DND-41 (cell line): ENCODE data around the gene DNAH10.

Experiments used
- ATAC-seq: fragments of 200-7000 bp; cut with Tn5 transposase; 3 replicates; pipeline ENCODE4 v1.9.1; 2021; ENCODE audit warnings: low read depth; ENCODE audit not compliant: insufficient read depth
- DNase-seq: peaks from one replicate; pipeline ENCODE4 v3.0.0-alpha.2; 2020
- H2AFZ ChIP-seq: 2 replicates; pipeline ENCODE4 v1.6.0; 2012; ENCODE audit warnings: low read depth, low read length
- H3K27ac ChIP-seq: 2 replicates; pipeline ENCODE4 v1.5.1; 2012; ENCODE audit warnings: low read length, inconsistent platforms
- H3K27me3 ChIP-seq: fragments of 200-600 bp; sonication (generic); 2 replicates; pipeline ENCODE4 v1.6.0; 2012; ENCODE audit warnings: low read length, mild to moderate bottlenecking, inconsistent platforms; ENCODE audit not compliant: insufficient read depth, poor library complexity
- H3K36me3 ChIP-seq: 2 replicates; pipeline ENCODE4 v1.5.1; 2012; ENCODE audit warnings: low read length, inconsistent platforms; ENCODE audit not compliant: insufficient read depth
- H3K4me1 ChIP-seq: 2 replicates; pipeline ENCODE4 v1.5.1; 2012; ENCODE audit warnings: mild to moderate bottlenecking, low read length; ENCODE audit not compliant: insufficient read depth
- H3K4me2 ChIP-seq: 2 replicates; pipeline ENCODE4 v1.6.0; 2012; ENCODE audit warnings: mild to moderate bottlenecking, moderate library complexity, low read length, inconsistent platforms; ENCODE audit not compliant: insufficient read depth
- H3K4me3 ChIP-seq, 2 experiments: fragments of 200-600 bp in 1 of 2; shearing (Covaris generic) in 1 of 2; 2 replicates each; pipeline ENCODE4 v1.5.1; 2012 to 2016; ENCODE audit warnings: inconsistent platforms in 2 of 2, low read length in 2 of 2, mild to moderate bottlenecking in 2 of 2, low read depth in 1 of 2, moderate library complexity in 1 of 2
- H3K79me2 ChIP-seq: 2 replicates; pipeline ENCODE4 v1.6.0; 2012; ENCODE audit warnings: low read length, inconsistent platforms; ENCODE audit not compliant: insufficient read depth
- H3K9ac ChIP-seq: 2 replicates; pipeline ENCODE4 v1.6.0; 2012; ENCODE audit warnings: low read depth, mild to moderate bottlenecking, inconsistent platforms, low read length, moderate library complexity
- H3K9me3 ChIP-seq: 2 replicates; pipeline ENCODE4 v1.5.1; 2012; ENCODE audit warnings: low read length, moderate library complexity, mild to moderate bottlenecking, inconsistent platforms; ENCODE audit not compliant: insufficient read depth, severe bottlenecking
- H4K20me1 ChIP-seq: 2 replicates; pipeline ENCODE4 v1.6.0; 2012; ENCODE audit warnings: low read length; ENCODE audit not compliant: insufficient read depth
- EZH2 ChIP-seq: IDR thresholded peaks from 3 replicates; pipeline ENCODE4 v1.6.1; 2012; ENCODE audit warnings: borderline replicate concordance, low read depth, mild to moderate bottlenecking, moderate library complexity, low read length, inconsistent platforms; ENCODE audit not compliant: severe bottlenecking
- TF ChIP-seq, protein P1 (sequence below): IDR thresholded peaks from 2 replicates; pipeline ENCODE4 v1.5.1; 2012; ENCODE audit warnings: borderline replicate concordance, low read length, moderate library complexity, mild to moderate bottlenecking; ENCODE audit not compliant: poor library complexity, severe bottlenecking; ENCODE audit errors: extremely low read depth

The DNAH10 gene

GRCh38 chr12:123914726-123915333, 152.7 kb downstream of the DNAH10 start:
- DNase-seq (no peak), ATAC-seq (no peak)
- no peaks in the 10 kb centered on the region for H3K79me2 ChIP-seq
- H3K9me3 ChIP-seq: no peaks in the 10 kb centered on the region
- no peak overlapping the region for H3K4me2 ChIP-seq
- H4K20me1 ChIP-seq: no peaks in the 10 kb centered on the region
- no peak overlapping the region for H3K27ac ChIP-seq
- H3K36me3 ChIP-seq: no peaks in the 10 kb centered on the region
- H3K4me3 ChIP-seq: no peak overlapping the region
- no peaks in the 10 kb centered on the region for H3K27me3 ChIP-seq
- no peak overlapping the region for H2AFZ ChIP-seq
- H3K9ac ChIP-seq: no peak overlapping the region
- TF ChIP-seq, protein P1, sequence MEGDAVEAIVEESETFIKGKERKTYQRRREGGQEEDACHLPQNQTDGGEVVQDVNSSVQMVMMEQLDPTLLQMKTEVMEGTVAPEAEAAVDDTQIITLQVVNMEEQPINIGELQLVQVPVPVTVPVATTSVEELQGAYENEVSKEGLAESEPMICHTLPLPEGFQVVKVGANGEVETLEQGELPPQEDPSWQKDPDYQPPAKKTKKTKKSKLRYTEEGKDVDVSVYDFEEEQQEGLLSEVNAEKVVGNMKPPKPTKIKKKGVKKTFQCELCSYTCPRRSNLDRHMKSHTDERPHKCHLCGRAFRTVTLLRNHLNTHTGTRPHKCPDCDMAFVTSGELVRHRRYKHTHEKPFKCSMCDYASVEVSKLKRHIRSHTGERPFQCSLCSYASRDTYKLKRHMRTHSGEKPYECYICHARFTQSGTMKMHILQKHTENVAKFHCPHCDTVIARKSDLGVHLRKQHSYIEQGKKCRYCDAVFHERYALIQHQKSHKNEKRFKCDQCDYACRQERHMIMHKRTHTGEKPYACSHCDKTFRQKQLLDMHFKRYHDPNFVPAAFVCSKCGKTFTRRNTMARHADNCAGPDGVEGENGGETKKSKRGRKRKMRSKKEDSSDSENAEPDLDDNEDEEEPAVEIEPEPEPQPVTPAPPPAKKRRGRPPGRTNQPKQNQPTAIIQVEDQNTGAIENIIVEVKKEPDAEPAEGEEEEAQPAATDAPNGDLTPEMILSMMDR: no peak
- TF ChIP-seq EZH2: no peak
- H3K4me1 ChIP-seq: no peaks in the 10 kb centered on the region

DNA sequence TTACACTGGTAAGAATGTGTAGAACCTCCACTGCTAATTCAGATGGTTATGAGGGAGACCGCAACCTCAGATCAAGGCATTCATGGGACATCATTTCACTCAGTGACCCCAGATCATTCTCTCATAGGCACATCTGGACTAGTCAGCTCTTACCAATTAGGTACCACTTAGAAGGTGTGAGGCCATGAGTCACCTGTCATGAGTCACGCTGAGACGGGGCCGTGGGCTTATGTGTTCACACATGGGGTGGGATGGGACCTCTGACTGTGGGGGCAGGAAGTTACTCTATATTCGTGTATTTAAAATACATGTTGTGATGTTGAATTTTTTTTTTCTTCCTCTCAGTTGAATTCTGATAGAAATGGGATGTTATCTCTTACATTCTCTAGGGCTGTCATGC, 154.6 kb downstream of the DNAH10 start:
- TF ChIP-seq, protein P1: no peak
- TF ChIP-seq EZH2: no peak
- Histone ChIP-seq H3K36me3 (no peaks in the 10 kb centered on the region), H3K9me3 (no peaks in the 10 kb centered on the region), H4K20me1 (no peaks in the 10 kb centered on the region), H3K9ac (no peak overlapping the region), H3K27me3 (no peaks in the 10 kb centered on the region), H3K4me2 (no peak overlapping the region), H3K4me1 (no peaks in the 10 kb centered on the region), H3K79me2 (no peaks in the 10 kb centered on the region), H3K27ac (no peak overlapping the region), H3K4me3 (no peak overlapping the region), H2AFZ (no peak overlapping the region)
- ATAC-seq: no peak
- DNase-seq: no peak

DNA sequence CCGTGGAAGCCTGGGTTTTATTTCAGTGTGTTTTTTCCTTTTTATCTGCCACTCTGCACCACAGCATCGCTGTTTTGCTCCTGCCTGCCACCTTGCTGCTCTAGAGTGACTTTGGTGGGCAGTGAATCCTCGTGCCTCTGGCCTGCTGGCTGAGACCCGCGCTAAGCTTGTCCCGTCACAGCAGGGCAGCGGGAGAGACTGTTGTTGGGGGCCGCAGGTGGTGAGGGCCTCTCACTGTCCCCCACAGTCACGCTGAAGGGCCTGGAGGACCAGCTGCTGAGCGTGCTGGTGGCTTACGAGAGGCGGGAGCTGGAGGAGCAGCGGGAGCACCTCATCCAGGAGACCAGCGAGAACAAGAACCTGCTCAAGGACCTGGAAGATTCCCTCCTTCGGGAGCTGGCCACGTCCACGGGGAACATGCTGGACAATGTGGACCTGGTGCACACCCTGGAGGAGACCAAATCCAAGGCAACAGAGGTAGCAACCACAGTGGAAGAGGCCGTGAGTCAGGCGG, 155.3 kb downstream of the DNAH10 start:
- H2AFZ ChIP-seq: no peak overlapping the region
- H3K4me1 ChIP-seq: no peaks in the 10 kb centered on the region
- H4K20me1 ChIP-seq: no peaks in the 10 kb centered on the region
- no peak overlapping the region for H3K27ac ChIP-seq
- H3K4me3 ChIP-seq: no peak overlapping the region
- ATAC-seq (no peak), DNase-seq (no peak)
- TF ChIP-seq EZH2: no peak
- TF ChIP-seq, protein P1: no peak
- H3K36me3 ChIP-seq: no peaks in the 10 kb centered on the region
- H3K4me2 ChIP-seq: no peak overlapping the region
- H3K9ac ChIP-seq: no peak overlapping the region
- no peaks in the 10 kb centered on the region for H3K79me2 ChIP-seq
- H3K27me3 ChIP-seq: no peaks in the 10 kb centered on the region
- no peaks in the 10 kb centered on the region for H3K9me3 ChIP-seq
